Left renal pelvis (tissue), 4 donors: ENCODE measurements around the gene PNPLA7. TPM values are rescaled to one million over a fixed set of nuclear protein-coding genes. Genes with fewer than 3 reads are reported as not detected.
A peak's percentile ranks its signal among the peaks of the same experiment; 100 is the strongest.
"Not testable (repeated sequence)": the region's sequence is repeated elsewhere in the genome, so short reads cannot be mapped to it uniquely, and the experiment has no call there.

ENCODE experiments used
- DNase-seq, 4 donors: peaks; one replicate each; pipeline ENCODE4 v3.0.0-alpha.2; 2013; ENCODE audit warnings: low read depth in 4 of 4, low spot score in 3 of 4
- polyA plus RNA-seq, 4 donors: library from polyadenylated mRNA; unstranded; fragments of 120-200 nt; gene quantifications; one replicate each; pipeline ENCODE4 v1.2.1, GENCODE V29; 2013; ENCODE audit not compliant: insufficient read length in 4 of 4

The PNPLA7 gene
- polyA plus RNA-seq, 4 donors, result 1.4 to 4.6 (median 2.8) TPM

GRCh38 chr9:137426018-137426681 is 124.1 kb downstream of the PNPLA7 start:
- DNase-seq, result no peak

- no peak for DNase-seq
Measured at GRCh38 chr9:137423514-137424291, 126.5 kb downstream of the PNPLA7 start.

GRCh38 chr9:137422604-137423513 is 127.3 kb downstream of the PNPLA7 start, which contains the start of the genes EXD3 and NOXA1:
Gene EXD3 (minus strand): TSS chr9:137423162. CDS start chr9:137395357, 27,805 bp downstream.
Gene NOXA1 (plus strand): TSS chr9:137423393. CDS start chr9:137423530, 137 bp downstream.
- DNase-seq, result peak; percentile 55 to 81 (median 79)

GRCh38 chr9:137421838-137422603 is 128.2 kb downstream of the PNPLA7 start:
- DNase-seq, result no peak

GRCh38 chr9:137417161-137418021 is 132.8 kb downstream of the PNPLA7 start:
- no peak for DNase-seq

- DNase-seq, result no peak
Measured at GRCh38 chr9:137416563-137417151, 133.5 kb downstream of the PNPLA7 start.

- no peak for DNase-seq
Measured at GRCh38 chr9:137416006-137416562, 134.1 kb downstream of the PNPLA7 start.

GRCh38 chr9:137415451-137415850 is 134.8 kb downstream of the PNPLA7 start:
- no peak for DNase-seq

GRCh38 chr9:137412431-137412830 is 137.8 kb downstream of the PNPLA7 start:
- no peak for DNase-seq

- DNase-seq, result no peak
Measured at GRCh38 chr9:137411645-137412380, 138.4 kb downstream of the PNPLA7 start.

- DNase-seq, result no peak
Measured at GRCh38 chr9:137411260-137411644, 138.9 kb downstream of the PNPLA7 start.

- no peak for DNase-seq
Measured at GRCh38 chr9:137410891-137411249, 139.3 kb downstream of the PNPLA7 start.

- not testable (repeated sequence) for DNase-seq
Measured at GRCh38 chr9:137410236-137410890, 139.8 kb downstream of the PNPLA7 start.
